RWPE1 (cell line): ENCODE measurements around the gene PLCL1.

Experiments
- CTCF ChIA-PET: fragments of 350-600 bp; sonication (Branson Sonifier 250); formaldehyde crosslinking; extraction: SDS; loops from one replicate; lab custom pipeline; 2021; lab: Yijun Ruan, JAX
- POLR2A ChIA-PET: fragments of 400-600 bp; formaldehyde crosslinking; extraction: SDS; loops from one replicate; lab custom pipeline; 2020; ENCODE audit warnings: antibody characterized with exemption; ENCODE audit not compliant: low non-redundant PET; lab: Yijun Ruan, JAX
- DNase-seq: peaks from one replicate; pipeline ENCODE4 v3.0.0; 2012; ENCODE audit warnings: low spot score
- H3K27ac ChIP-seq: fragments of 450-650 bp; 2 replicates; pipeline ENCODE4 v1.5.1; 2017
- CTCF ChIP-seq: fragments of 450-650 bp; conservative IDR thresholded peaks from 2 replicates; pipeline ENCODE4 v1.5.1; 2017; ENCODE audit warnings: low read depth, mild to moderate bottlenecking

The PLCL1 gene

GRCh38 chr2:197929008-197929885 is 124.9 kb downstream of the PLCL1 start:
- H3K27ac ChIP-seq: no peak overlapping the region
- ChIA-PET CTCF (no interaction called here), POLR2A (no interaction called here)
- no peak for TF ChIP-seq CTCF
- no peak for DNase-seq

DNA sequence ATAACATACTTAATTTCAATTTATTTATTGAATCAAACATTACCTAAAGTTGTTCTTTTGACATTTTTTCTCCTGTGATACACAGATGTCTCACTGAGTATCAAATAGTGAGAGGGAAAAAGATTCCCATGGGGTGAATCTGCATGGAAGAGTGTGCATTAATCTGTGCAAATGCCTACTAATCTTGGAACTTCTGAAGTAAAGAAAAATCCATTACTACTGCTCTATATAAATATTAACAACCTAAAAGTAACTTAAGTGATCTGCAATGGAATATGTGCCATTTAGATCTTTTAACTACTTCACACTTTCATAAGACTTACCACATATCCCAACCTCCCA is 125.5 kb downstream of the PLCL1 start:
- no peak for DNase-seq
- CTCF ChIA-PET: no interaction called here
- H3K27ac ChIP-seq: no peak overlapping the region
- POLR2A ChIA-PET: no interaction called here
- TF ChIP-seq CTCF: no peak

GRCh38 chr2:197930570-197931278 is 126.3 kb downstream of the PLCL1 start:
- TF ChIP-seq CTCF: no peak
- CTCF ChIA-PET: no interaction called here
- H3K27ac ChIP-seq: no peak overlapping the region
- POLR2A ChIA-PET: no interaction called here
- no peak for DNase-seq

DNA sequence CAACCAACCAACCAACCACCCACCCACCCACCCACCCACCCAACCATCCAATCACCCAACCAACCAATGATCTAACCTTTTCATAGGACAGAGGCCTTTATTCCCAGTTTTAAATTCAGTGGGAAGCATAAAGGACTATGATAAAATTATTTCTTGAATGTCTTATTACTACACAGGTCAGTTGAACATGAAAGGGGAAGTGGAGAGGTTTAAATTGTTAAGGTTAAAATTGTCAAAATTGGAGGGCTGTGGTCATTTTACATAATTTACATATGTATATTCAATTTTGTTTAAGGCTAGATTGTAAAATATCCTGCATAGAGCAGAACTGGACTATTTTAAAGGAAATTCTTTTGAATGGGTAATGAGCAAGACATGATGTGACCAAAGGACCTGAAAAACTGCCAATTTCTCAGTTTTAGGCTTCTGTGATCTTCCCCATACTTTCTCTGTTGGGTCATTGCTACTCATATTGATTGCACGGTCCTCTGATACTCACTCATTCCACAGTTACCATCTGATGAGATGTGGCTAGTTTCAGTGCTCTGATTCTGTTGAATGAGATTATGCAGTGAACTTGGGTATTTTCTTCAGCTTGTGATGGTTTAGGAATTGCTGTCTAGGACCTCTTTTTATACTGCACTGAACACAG is 127.4 kb downstream of the PLCL1 start:
- no peak overlapping the region for H3K27ac ChIP-seq
- POLR2A ChIA-PET: no interaction called here
- TF ChIP-seq CTCF: no peak
- CTCF ChIA-PET: no interaction called here
- DNase-seq: no peak

- ChIA-PET CTCF (no interaction called here), POLR2A (no interaction called here)
- no peak for DNase-seq
- no peak for TF ChIP-seq CTCF
- H3K27ac ChIP-seq: no peak overlapping the region
Observed at GRCh38 chr2:197932374-197932773, 128.0 kb downstream of the PLCL1 start.

DNA sequence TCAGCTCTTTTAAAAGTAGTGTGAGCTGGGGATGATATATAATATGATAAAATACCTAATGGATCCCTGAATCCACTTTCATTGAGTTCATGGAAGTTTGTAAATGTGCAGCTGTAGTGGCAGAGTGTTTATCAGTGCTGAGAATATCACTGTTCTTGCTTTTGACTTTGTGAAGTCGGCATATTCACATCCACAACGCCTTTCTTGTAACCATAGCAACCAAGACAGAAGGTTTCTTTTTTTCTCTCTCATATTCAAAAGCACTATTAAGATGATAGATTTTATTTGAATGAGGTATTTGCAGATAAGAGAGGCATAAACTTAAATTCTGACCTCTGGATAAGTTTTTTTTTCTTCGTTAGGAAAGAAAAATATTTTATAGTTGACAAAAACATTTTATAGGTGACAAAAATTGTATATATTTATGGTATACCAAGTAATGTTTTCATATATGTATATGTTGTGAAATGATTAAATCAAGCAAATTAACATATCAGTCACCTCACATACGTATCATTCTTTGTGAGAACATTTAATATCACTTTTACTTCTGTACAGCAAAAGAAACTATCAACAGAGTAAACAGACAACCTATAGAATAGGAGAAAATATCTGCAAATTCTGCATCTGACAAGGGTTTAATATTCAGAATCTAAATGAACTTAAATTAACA is 130.0 kb downstream of the PLCL1 start:
- no peak for DNase-seq
- no peak for TF ChIP-seq CTCF
- H3K27ac ChIP-seq: no peak overlapping the region
- CTCF ChIA-PET: interaction anchor here (0.7 kb wide), 1 partner anchor 1183 kb away, joined by 5 read pairs; no protein-coding TSS in a partner anchor
- POLR2A ChIA-PET: no interaction called here
